Upper lobe of left lung (tissue), 6 donors: ENCODE data around the gene COL12A1. TPM values are rescaled to one million over a fixed set of nuclear protein-coding genes. Genes with fewer than 3 reads are reported as not detected.

Experiments used
- ATAC-seq, 2 donors: fragments of 200-7000 bp; cut with Tn5 transposase; one replicate each; pipeline ENCODE4 v1.9.1; 2022; ENCODE audit warnings: mild to moderate bottlenecking in 2 of 2, moderate library complexity in 2 of 2; ENCODE audit not compliant: low FRiP score in 2 of 2
- DNase-seq, 2 donors: peaks; one replicate each; pipeline ENCODE4 v3.0.0-alpha.2; 2019 to 2020
- H3K27ac ChIP-seq, 4 donors: fragments of 200-600 bp; sonication (generic); one replicate each; pipeline ENCODE4 v1.5.1; 2016 to 2019
- H3K27me3 ChIP-seq, 4 donors: fragments of 200-600 bp; sonication (generic); one replicate each; pipeline ENCODE4 v1.5.1; 2017 to 2019
- H3K36me3 ChIP-seq, 4 donors: fragments of 200-600 bp; sonication (generic); one replicate each; pipeline ENCODE4 v1.5.1; 2016 to 2019
- H3K4me1 ChIP-seq, 4 donors: fragments of 200-600 bp; sonication (generic); one replicate each; pipeline ENCODE4 v1.5.1; 2018 to 2019
- H3K4me3 ChIP-seq, 4 donors: fragments of 200-600 bp; sonication (generic); one replicate each; pipeline ENCODE4 v1.5.1; 2017 to 2019; ENCODE audit warnings: mild to moderate bottlenecking in 2 of 4, moderate library complexity in 1 of 4
- H3K9me3 ChIP-seq, 4 donors: fragments of 200-600 bp; sonication (generic); one replicate each; pipeline ENCODE4 v1.5.1; 2018 to 2019
- EP300 ChIP-seq, 4 donors: sonication (generic); formaldehyde crosslinking; IDR thresholded peaks; one replicate each; pipeline ENCODE4 v1.5.1; 2017; ENCODE audit warnings: antibody characterized with exemption in 4 of 4, control low read depth in 2 of 4
- POLR2A ChIP-seq, 4 donors: fragments of 450-650 bp; IDR thresholded peaks; one replicate each; pipeline ENCODE4 v1.5.1; 2016 to 2017; ENCODE audit warnings: antibody characterized with exemption in 4 of 4, mild to moderate bottlenecking in 2 of 4
- POLR2AphosphoS5 ChIP-seq, 2 donors: sonication (generic); formaldehyde crosslinking; IDR thresholded peaks; one replicate each; pipeline ENCODE4 v1.5.1; 2017; ENCODE audit warnings: antibody characterized with exemption in 2 of 2
- WGBS, 2 donors: methylation state at CpG; one replicate each; pipeline ENCODE4 v1.1.5; 2017 to 2018; 5-methylcytosine and 5-hydroxymethylcytosine counted together
- total RNA-seq, 6 donors: library from RNA; depleted of rRNA in 4 of 6; stranded (reverse); fragments of >200 nt in 4 of 6; gene quantifications; one replicate each; pipeline versions ENCODE4 v1.1.0 to v1.2.1, GENCODE V29; 2016 to 2021
- TF ChIP-seq, protein P1 (sequence below), 6 experiments: fragments of 450-650 bp in 4 of 6; fragments of 200-600 bp in 2 of 6; sonication (generic) in 2 of 6; IDR thresholded peaks; one replicate each; pipeline ENCODE4 v1.5.1; 2016 to 2019; ENCODE audit warnings: antibody characterized with exemption in 6 of 6
- donor health status: DM: no; HTN: no; CAD: no; lungs with moderate emphysema.
- donor health status: DM: no; HTN: yes; CAD: no; lungs with severe emphysema.

COL12A1 gene
- total RNA-seq, 6 donors from 2014 or later = 33.3 to 176 (median 76.9) TPM

DNA sequence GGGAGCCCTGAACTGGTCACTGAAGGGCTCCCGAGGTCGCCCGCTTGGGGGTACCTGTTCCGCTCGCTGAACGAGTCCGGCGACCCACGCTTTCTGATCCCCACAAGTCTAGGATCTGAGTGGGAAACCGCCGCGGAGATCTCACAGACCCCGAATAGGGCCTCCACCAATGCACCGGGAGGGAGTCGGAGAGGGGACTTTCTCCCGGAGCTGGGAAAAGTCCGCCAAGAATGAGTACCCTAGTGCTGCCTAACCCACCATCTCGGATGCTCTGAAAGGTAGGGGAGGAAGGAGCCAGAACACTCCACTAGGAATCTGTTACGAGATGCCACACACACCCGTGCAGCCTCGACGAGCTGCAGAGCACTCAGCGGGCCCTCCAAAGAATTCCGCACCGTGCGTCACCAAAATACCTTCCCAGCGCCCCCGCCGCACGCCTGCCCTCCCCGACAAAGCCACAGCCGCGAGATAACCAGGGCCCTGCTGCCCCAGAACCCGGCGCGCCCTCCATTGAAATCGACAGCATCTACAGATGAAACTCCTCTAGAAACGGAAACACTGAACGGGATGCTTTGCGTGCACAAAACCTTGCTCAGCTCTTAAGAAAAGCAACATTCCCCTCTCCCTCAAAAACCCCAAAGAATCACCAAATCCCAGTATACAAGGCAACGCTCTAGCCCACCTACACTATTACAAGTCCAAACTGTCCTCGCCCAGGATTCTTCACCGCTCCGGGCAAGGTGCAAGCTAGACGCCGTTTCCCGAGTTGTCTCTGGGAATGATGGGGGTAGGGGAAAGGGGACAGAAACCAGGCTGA lies 686 bp downstream of the COL12A1 start:
- peak overlapping the region; percentile 39 to 56 (median 49) for H3K4me3 ChIP-seq
- DNase-seq (peak; percentile 43 to 87), ATAC-seq (peak; percentile 54 to 75)
- TF ChIP-seq, protein P1, sequence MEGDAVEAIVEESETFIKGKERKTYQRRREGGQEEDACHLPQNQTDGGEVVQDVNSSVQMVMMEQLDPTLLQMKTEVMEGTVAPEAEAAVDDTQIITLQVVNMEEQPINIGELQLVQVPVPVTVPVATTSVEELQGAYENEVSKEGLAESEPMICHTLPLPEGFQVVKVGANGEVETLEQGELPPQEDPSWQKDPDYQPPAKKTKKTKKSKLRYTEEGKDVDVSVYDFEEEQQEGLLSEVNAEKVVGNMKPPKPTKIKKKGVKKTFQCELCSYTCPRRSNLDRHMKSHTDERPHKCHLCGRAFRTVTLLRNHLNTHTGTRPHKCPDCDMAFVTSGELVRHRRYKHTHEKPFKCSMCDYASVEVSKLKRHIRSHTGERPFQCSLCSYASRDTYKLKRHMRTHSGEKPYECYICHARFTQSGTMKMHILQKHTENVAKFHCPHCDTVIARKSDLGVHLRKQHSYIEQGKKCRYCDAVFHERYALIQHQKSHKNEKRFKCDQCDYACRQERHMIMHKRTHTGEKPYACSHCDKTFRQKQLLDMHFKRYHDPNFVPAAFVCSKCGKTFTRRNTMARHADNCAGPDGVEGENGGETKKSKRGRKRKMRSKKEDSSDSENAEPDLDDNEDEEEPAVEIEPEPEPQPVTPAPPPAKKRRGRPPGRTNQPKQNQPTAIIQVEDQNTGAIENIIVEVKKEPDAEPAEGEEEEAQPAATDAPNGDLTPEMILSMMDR (IDR thresholded peaks at IDR 0.05) = no peak
- no peak for TF ChIP-seq EP300 (IDR thresholded peaks at IDR 0.05)
- no peak for TF ChIP-seq POLR2A (IDR thresholded peaks at IDR 0.05)
- no peak for TF ChIP-seq POLR2AphosphoS5 (IDR thresholded peaks at IDR 0.05)
- H3K4me1 ChIP-seq = peaks cover 32 to 61% (median 43%) of the 10 kb centered on the region in 4 donors
- H3K9me3 ChIP-seq = no peaks in the 10 kb centered on the region
- WGBS, 2 donors = 2% methylated on average over 29 to 46 of the region's 47 CpGs
- peak overlapping the region; percentile 64 to 73 (median 70) for H3K27ac ChIP-seq
- H3K36me3 ChIP-seq = no peaks in the 10 kb centered on the region
- H3K27me3 ChIP-seq = peaks cover 0 to 43% (median 11%) of the 10 kb centered on the region in 4 donors

DNA sequence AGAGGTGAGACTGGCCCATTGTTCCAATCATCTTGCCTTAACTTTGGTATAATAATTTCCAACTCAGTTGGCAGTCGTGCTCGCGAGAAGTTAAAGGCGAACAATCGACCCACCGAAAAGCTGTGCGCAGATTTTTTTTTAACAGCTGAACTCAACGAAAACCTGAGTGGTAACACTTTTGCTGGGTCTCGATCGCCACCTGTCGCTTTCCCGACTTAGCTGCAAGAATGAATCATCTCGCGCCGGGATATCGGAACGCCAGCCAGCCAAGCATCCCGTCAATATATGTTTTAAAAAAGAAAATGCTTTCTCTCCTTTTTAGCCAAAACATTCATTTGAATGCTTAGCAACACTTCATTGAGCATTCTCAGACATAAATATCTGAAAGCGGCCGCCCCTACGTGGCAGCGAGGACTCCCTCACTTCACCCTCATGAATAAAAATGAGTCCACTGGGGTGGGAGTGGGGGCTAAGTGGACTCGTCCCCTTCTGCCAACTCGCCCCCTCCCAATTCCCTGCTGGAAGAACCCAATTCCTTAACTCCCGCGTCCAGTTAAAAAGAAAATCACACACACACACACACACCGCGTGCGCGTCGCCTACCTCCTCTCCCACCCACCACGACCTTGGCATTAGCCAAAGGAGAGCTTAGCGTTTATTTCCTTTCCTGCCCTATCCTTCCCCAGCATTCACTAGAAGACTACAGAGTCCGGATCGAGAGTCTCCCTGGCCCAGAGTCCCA lies 1.5 kb downstream of the COL12A1 start:
- peaks cover 0 to 43% (median 11%) of the 10 kb centered on the region in 4 donors for H3K27me3 ChIP-seq
- no peaks in the 10 kb centered on the region for H3K36me3 ChIP-seq
- peaks cover 32 to 61% (median 41%) of the 10 kb centered on the region in 4 donors for H3K4me1 ChIP-seq
- H3K27ac ChIP-seq = peak overlapping the region; percentile 62 to 73 (median 66)
- 3% methylated on average over 35 of the region's 35 CpGs for WGBS, 2 donors
- no peak for TF ChIP-seq POLR2A (IDR thresholded peaks at IDR 0.05)
- TF ChIP-seq, protein P1 (IDR thresholded peaks at IDR 0.05) = peak in 5 of 6 experiments; percentile 36 to 71 (median 52)
- ATAC-seq (peak in 1 of 2 donors; percentile 46), DNase-seq (peak in 1 of 2 donors; percentile 59)
- no peaks in the 10 kb centered on the region for H3K9me3 ChIP-seq
- peak overlapping the region in 3 of 4 donors; percentile 43 to 56 (median 55) for H3K4me3 ChIP-seq

DNA sequence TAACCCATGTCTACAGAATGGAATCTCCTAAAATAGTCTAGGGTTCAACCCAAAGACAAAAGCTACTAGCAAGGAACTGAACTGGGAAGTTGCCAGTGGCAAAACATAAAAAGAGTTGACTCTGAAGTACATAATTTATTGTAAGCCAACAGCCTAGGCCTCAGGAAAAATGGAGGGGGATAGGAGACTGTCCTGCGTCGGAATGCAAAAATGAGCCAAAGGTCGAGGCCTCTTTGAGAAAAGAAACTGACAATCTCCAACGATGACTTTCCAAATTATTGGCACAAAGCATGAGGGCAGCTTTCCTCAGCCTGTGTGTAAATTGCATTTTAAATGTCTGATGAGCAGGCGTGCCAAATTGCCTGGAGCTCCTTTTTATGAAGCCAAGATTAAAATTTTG lies 2.1 kb downstream of the COL12A1 start:
- no peak for ATAC-seq
- H3K36me3 ChIP-seq = no peaks in the 10 kb centered on the region
- no peak for DNase-seq
- WGBS, 2 donors = 38 to 40% methylated on average over 5 of the region's 5 CpGs
- TF ChIP-seq POLR2A (IDR thresholded peaks at IDR 0.05) = no peak
- H3K27me3 ChIP-seq = peaks cover 0 to 43% (median 11%) of the 10 kb centered on the region in 4 donors
- peak overlapping the region in 2 of 4 donors; percentile 55 to 56 for H3K4me3 ChIP-seq
- no peak overlapping the region for H3K27ac ChIP-seq
- peaks cover 30 to 58% (median 38%) of the 10 kb centered on the region in 4 donors for H3K4me1 ChIP-seq
- H3K9me3 ChIP-seq = no peaks in the 10 kb centered on the region

DNA sequence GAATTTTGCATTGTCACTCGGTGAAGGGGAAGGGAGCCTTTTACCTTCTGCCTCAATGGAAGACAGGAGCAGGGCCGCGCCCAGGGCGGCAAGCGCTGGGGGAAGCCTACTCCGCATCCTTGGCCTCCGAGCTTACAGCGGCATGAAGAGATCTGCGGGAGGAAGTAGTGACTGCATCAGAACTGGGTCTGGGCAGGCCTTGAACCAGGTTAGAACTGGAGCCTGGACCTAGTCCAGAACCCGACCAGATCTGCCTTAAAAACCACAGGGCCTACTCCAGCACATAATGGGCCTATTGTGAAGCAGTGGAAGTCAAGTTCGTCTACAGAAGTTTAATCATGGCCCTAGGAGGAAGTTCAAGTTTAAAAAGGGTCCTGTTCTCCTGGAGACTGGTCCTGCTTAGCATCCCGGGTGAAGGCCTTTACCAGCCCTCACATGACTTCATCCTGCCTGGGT lies 3.1 kb downstream of the COL12A1 start:
- TF ChIP-seq, protein P1 (IDR thresholded peaks at IDR 0.05) = no peak
- TF ChIP-seq EP300 (IDR thresholded peaks at IDR 0.05) (no peak), POLR2AphosphoS5 (IDR thresholded peaks at IDR 0.05) (no peak), POLR2A (IDR thresholded peaks at IDR 0.05) (no peak)
- Histone ChIP-seq H3K9me3 (no peaks in the 10 kb centered on the region), H3K27me3 (peaks cover 0 to 34% (median 11%) of the 10 kb centered on the region in 4 donors), H3K4me3 (no peak overlapping the region), H3K36me3 (no peaks in the 10 kb centered on the region), H3K27ac (no peak overlapping the region), H3K4me1 (peaks cover 27 to 50% (median 32%) of the 10 kb centered on the region in 4 donors)
- no peak for ATAC-seq
- peak in 1 of 2 donors; percentile 71 for DNase-seq
- WGBS, 2 donors = 67 to 87% methylated on average over 9 to 12 of the region's 12 CpGs
